ENCODE results near the gene TBC1D12. TPM values are rescaled to one million over a fixed set of nuclear protein-coding genes. Genes with fewer than 3 reads are reported as not detected.
"Not testable (repeated sequence)": the region's sequence is repeated elsewhere in the genome, so short reads cannot be mapped to it uniquely, and the experiment has no call there.

TBC1D12 gene
- total RNA-seq, 1 donor from 2014 or later: 9.4 TPM

DNA sequence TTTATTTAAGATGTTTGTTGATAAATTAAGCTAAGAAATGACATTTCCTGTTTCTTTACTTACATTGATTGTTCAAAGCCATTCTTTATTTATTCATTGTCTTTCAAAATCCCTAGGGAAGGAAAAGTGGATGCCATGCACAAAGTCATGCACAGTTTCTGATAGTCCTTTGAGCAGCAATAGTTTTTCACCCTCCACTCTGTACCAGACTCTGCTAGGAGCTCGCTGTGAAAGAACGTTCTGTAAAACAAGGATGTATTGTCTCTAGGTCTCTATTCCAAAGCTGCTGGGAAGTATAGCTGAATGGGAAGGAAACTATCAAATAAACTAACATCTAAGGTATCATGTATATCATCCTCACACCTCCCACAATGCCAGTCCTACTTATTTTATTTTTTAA, 31.8 kb upstream of the TBC1D12 start:
- no peak for DNase-seq (ENCODE audit: low spot score in 2 of 2)
- intact Hi-C loops (cut with DNase I): no loop called here
- TF ChIP-seq, protein P1, sequence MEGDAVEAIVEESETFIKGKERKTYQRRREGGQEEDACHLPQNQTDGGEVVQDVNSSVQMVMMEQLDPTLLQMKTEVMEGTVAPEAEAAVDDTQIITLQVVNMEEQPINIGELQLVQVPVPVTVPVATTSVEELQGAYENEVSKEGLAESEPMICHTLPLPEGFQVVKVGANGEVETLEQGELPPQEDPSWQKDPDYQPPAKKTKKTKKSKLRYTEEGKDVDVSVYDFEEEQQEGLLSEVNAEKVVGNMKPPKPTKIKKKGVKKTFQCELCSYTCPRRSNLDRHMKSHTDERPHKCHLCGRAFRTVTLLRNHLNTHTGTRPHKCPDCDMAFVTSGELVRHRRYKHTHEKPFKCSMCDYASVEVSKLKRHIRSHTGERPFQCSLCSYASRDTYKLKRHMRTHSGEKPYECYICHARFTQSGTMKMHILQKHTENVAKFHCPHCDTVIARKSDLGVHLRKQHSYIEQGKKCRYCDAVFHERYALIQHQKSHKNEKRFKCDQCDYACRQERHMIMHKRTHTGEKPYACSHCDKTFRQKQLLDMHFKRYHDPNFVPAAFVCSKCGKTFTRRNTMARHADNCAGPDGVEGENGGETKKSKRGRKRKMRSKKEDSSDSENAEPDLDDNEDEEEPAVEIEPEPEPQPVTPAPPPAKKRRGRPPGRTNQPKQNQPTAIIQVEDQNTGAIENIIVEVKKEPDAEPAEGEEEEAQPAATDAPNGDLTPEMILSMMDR (IDR thresholded peaks at IDR 0.05): no peak
- Histone ChIP-seq H3K9me3 (no peaks in the 10 kb centered on the region), H3K27me3 (no peaks in the 10 kb centered on the region), H3K27ac (no peak overlapping the region), H3K36me3 (no peaks in the 10 kb centered on the region), H3K4me1 (no peaks in the 10 kb centered on the region), H3K4me3 (no peak overlapping the region)

DNA sequence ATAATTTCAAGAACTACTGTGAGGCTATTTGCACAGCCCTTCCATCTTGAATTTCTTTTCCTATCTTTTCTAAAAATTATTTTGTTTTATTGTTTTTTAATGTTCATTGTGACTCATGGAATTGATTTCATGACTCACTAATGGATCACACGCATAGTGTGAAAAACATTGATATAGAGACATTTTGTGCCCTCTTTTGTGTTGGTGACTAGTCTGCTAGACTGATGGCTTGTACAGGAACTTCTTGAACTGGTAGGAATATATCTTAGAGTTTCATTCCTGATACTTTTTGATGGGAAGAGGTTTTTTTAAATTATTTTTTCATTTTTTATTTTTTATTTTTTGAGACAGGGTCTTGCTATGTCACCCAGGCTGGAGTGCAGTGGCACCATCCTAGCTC, 27.0 kb upstream of the TBC1D12 start:
- DNase-seq (ENCODE audit: low spot score in 2 of 2): no peak
- TF ChIP-seq, protein P1 (IDR thresholded peaks at IDR 0.05): no peak
- H3K9me3 ChIP-seq: no peaks in the 10 kb centered on the region
- no peak overlapping the region for H3K27ac ChIP-seq
- intact Hi-C loops (cut with DNase I): no loop called here
- H3K27me3 ChIP-seq: no peaks in the 10 kb centered on the region
- H3K36me3 ChIP-seq: no peaks in the 10 kb centered on the region
- no peak overlapping the region for H3K4me3 ChIP-seq
- H3K4me1 ChIP-seq: no peaks in the 10 kb centered on the region

DNA sequence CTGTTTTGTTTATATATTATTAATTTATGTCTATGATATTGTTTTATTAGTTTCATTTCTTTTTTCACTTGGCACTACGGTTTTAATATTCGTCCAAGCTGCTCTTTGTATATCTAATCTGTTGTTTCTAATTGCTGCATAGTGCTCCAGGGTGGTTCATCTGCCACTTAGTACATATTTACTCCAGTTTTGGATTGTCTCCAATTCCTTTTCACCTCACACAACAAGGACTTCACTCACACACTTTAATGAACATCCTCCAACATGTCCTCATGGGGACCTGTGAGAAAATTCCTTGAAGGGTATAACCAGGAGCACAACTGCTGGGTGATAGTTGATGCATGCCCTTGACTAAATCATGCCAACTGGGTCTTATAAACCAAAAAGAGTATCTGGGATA, 25.5 kb upstream of the TBC1D12 start:
- Histone ChIP-seq H3K27ac (no peak overlapping the region), H3K4me3 (no peak overlapping the region), H3K36me3 (no peaks in the 10 kb centered on the region), H3K27me3 (no peaks in the 10 kb centered on the region), H3K9me3 (no peaks in the 10 kb centered on the region), H3K4me1 (no peaks in the 10 kb centered on the region)
- intact Hi-C loops (cut with DNase I): no loop called here
- TF ChIP-seq, protein P1 (IDR thresholded peaks at IDR 0.05): no peak
- no peak for DNase-seq (ENCODE audit: low spot score in 2 of 2)

DNA sequence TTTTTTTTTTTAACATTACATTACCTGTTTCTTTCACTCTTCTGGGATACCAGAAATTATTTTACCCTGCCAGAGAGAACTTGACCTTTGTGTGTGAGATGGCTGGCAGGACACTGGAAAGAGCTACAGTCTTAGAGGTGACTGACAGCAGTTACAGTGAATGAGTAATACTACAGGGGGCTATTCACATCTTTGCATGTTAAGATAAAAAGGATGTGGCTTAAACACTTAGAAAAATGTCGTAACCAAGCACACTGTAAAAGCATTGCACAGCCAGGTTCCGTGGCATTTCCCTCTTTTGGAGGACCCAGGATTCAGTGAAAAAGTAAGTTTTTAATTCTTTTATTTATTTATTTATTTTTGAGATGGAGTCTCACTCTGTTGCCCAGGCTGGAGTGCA, 18.8 kb upstream of the TBC1D12 start:
- intact Hi-C loops (cut with DNase I): no loop called here
- TF ChIP-seq, protein P1 (IDR thresholded peaks at IDR 0.05): no peak
- no peaks in the 10 kb centered on the region for H3K27me3 ChIP-seq
- DNase-seq (ENCODE audit: low spot score in 2 of 2): no peak
- H3K36me3 ChIP-seq: no peaks in the 10 kb centered on the region
- no peak overlapping the region for H3K27ac ChIP-seq
- no peaks in the 10 kb centered on the region for H3K9me3 ChIP-seq
- no peaks in the 10 kb centered on the region for H3K4me1 ChIP-seq
- no peak overlapping the region for H3K4me3 ChIP-seq

DNA sequence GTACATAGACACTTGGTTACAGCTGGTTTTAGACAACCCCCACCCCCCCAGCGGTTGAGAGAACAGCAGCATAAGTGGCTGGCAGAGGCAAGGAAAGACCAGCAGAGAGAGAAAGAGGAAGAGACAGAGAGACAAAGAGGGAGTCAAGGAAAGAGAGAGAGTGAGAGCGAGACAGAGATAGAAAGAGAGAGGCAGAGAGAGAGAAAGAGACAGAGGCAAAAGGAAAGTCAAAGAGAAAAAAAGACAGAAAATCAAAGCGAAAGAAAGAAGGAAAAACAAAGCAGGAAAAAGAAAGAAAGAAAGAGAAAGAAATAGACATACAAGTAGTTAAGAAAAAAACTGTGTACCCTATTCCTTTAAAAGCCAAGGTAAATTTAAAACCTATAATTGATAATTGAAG, 16.6 kb upstream of the TBC1D12 start:
- intact Hi-C loops (cut with DNase I): not testable (repeated sequence)

DNA sequence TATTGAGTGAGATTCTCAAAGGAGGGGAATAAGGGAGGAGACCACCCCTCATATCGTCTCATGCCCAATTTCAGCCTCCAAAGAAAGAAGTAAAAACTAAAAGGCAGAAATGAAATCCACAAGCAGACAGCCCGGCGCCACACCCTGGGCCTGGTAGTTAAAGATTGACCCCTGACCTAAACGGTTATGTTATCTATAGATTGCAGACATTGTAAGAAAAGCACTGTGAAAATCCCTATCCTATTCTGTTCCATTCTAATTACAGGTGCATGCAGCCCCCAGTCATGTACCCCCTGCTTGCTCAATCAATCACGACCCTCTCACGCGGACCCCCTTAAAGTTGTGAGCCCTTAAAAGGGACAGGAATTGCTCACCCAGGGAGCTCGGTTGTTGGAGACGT, 10.2 kb upstream of the TBC1D12 start:
- H3K4me3 ChIP-seq; H3K36me3 ChIP-seq; H3K27me3 ChIP-seq; H3K4me1 ChIP-seq; H3K27ac ChIP-seq; DNase-seq (ENCODE audit: low spot score in 2 of 2); intact Hi-C loops (cut with DNase I); H3K9me3 ChIP-seq: not testable (repeated sequence)

More for the DNA sequence above, 16.6 kb upstream of the TBC1D12 start:
- H3K4me3 ChIP-seq; H3K27ac ChIP-seq; H3K27me3 ChIP-seq; H3K4me1 ChIP-seq; H3K36me3 ChIP-seq; H3K9me3 ChIP-seq; DNase-seq (ENCODE audit: low spot score in 2 of 2): not testable (repeated sequence)

Measured in ascending aorta (tissue), 2 donors.